MCF 10A (cell line): ENCODE results near the gene AKAP13. TPM values are rescaled to one million over a fixed set of nuclear protein-coding genes. Genes with fewer than 3 reads are reported as not detected.

Experiments
- BruUV-seq: library from RNA; stranded (reverse); fragments of 400-500 nt; replicated peaks from 2 replicates; lab custom pipeline; 2021; lab: Mats Ljungman, UMichigan
- CTCF ChIA-PET: fragments of 300-600 bp; sonication (Branson Sonifier 250); formaldehyde crosslinking; extraction: SDS; loops from one replicate; lab custom pipeline; 2021; ENCODE audit warnings: antibody characterized with exemption, inconsistent platforms; lab: Yijun Ruan, JAX
- POLR2A ChIA-PET: fragments of 300-600, 350-650 bp; sonication (Branson Sonifier 250); formaldehyde crosslinking; extraction: SDS; loops from one replicate; lab custom pipeline; 2020; ENCODE audit warnings: antibody characterized with exemption, inconsistent platforms; lab: Yijun Ruan, JAX
- DNase-seq: peaks from one replicate; pipeline ENCODE4 v3.0.0-alpha.2; 2018; ENCODE audit not compliant: unreplicated experiment
- H3K27ac Mint-ChIP-seq: one replicate; pipeline ENCODE4 v1.8.0; 2022; ENCODE audit warnings: mild to moderate bottlenecking, low read depth, mixed read lengths; ENCODE audit not compliant: unreplicated experiment
- H3K27me3 Mint-ChIP-seq: one replicate; pipeline ENCODE4 v1.8.0; 2022; ENCODE audit warnings: mixed read lengths; ENCODE audit not compliant: insufficient read depth, unreplicated experiment
- H3K36me3 Mint-ChIP-seq: one replicate; pipeline ENCODE4 v1.8.0; 2022; ENCODE audit warnings: mild to moderate bottlenecking, moderate library complexity, mixed read lengths; ENCODE audit not compliant: insufficient read depth, unreplicated experiment
- H3K4me1 Mint-ChIP-seq: one replicate; pipeline ENCODE4 v1.8.0; 2022; ENCODE audit warnings: mixed read lengths; ENCODE audit not compliant: insufficient read depth, unreplicated experiment
- H3K4me3 Mint-ChIP-seq: one replicate; pipeline ENCODE4 v1.8.0; 2022; ENCODE audit warnings: mild to moderate bottlenecking, moderate library complexity, mixed read lengths; ENCODE audit not compliant: unreplicated experiment
- H3K9me3 Mint-ChIP-seq: one replicate; pipeline ENCODE4 v1.8.0; 2022; ENCODE audit warnings: mixed read lengths; ENCODE audit not compliant: unreplicated experiment
- CTCF ChIP-seq: fragments of 200-600 bp; IDR thresholded peaks from one replicate; pipeline ENCODE4 v1.8.0; 2022; ENCODE audit warnings: antibody characterized with exemption, mild to moderate bottlenecking; ENCODE audit not compliant: unreplicated experiment
- intact Hi-C: fragments of 100-400 bp; cut with micrococcal nuclease; formaldehyde crosslinking; loops from 2 replicates; pipeline ENCODE4 v1.14.1; 2022
- total RNA-seq: library from RNA; stranded (reverse); gene quantifications from 2 replicates; pipeline ENCODE4 v1.2.3, GENCODE V29; 2022

The AKAP13 gene
- total RNA-seq, 1 experiment from 2014 or later: 65.7 TPM

- intact Hi-C loops: no loop called here
- ChIA-PET POLR2A (interaction anchor here (1.1 kb wide), 1 partner anchor 22 kb away, joined by 3 read pairs; the partner anchor contains the start of gene KLHL25), CTCF (interaction anchor here (0.6 to 1.4 kb wide), 2 partner anchors 42 to 86 kb away, joined by 3 read pairs; no protein-coding TSS in a partner anchor)
- H3K4me1 Mint-ChIP-seq: peaks cover 10% of the 10 kb centered on the region
- H3K36me3 Mint-ChIP-seq: peaks cover 6% of the 10 kb centered on the region
- H3K4me3 Mint-ChIP-seq: no peak overlapping the region
- peak; percentile 39 for DNase-seq
- no peaks in the 10 kb centered on the region for H3K9me3 Mint-ChIP-seq
- TF ChIP-seq CTCF: no peak
- BruUV-seq: no TSS peak
- H3K27me3 Mint-ChIP-seq: no peaks in the 10 kb centered on the region
- no peak overlapping the region for H3K27ac Mint-ChIP-seq
Measured at GRCh38 chr15:85771781-85772445, 391.5 kb downstream of the AKAP13 start.

DNA sequence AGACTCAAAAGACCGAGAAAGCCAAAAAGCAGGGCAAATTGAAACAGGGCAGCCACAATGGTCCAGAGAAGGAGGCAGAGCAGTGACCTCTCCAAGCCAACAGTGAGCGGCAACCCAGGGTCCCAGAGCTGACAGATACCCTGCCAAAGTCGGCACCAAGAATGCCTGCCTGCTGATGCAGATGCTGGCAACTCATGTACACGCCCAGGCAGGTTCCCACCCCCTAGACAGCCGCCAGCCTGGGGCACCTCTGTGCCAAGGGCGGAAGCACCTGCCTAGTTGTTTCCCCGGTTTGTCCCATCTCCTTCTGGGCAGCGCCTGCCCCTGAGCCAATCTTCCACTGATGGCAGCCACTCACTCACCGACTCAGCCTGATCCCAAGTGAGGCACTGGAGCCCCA, 392.3 kb downstream of the AKAP13 start:
- CTCF ChIA-PET: interaction anchor here (0.6 to 1.4 kb wide), 2 partner anchors 43 to 85 kb away, joined by 3 read pairs; no protein-coding TSS in a partner anchor
- no TSS peak for BruUV-seq
- DNase-seq: peak; percentile 73
- no peak for TF ChIP-seq CTCF
- Mint-ChIP-seq H3K36me3 (peaks cover under 1% of the 10 kb centered on the region), H3K9me3 (no peaks in the 10 kb centered on the region), H3K4me1 (peaks cover 15% of the 10 kb centered on the region), H3K4me3 (no peak overlapping the region), H3K27me3 (no peaks in the 10 kb centered on the region), H3K27ac (no peak overlapping the region)
- intact Hi-C loops: no loop called here
- POLR2A ChIA-PET: no interaction called here

- H3K36me3 Mint-ChIP-seq: no peaks in the 10 kb centered on the region
- intact Hi-C loops: no loop called here
- BruUV-seq: no TSS peak
Measured at GRCh38 chr15:85773249-85773648, 392.8 kb downstream of the AKAP13 start.

More at GRCh38 chr15:85773249-85773648, 392.8 kb downstream of the AKAP13 start:
- DNase-seq: no peak
- Mint-ChIP-seq H3K27me3 (no peaks in the 10 kb centered on the region), H3K27ac (no peak overlapping the region), H3K9me3 (no peaks in the 10 kb centered on the region), H3K4me1 (peaks cover 15% of the 10 kb centered on the region), H3K4me3 (no peak overlapping the region)
- POLR2A ChIA-PET: no interaction called here
- CTCF ChIA-PET: no interaction called here
- no peak for TF ChIP-seq CTCF
